GM10266 (cell line): ENCODE data around the gene ZFP57.
A peak's percentile ranks its signal among the peaks of the same experiment; 100 is the strongest.

Experiments
- DNase-seq: peaks from one replicate; pipeline ENCODE4 v3.0.0; 2012; ENCODE audit errors: extremely low spot score
- TF ChIP-seq, protein P1 (sequence below): IDR thresholded peaks from 2 replicates; pipeline ENCODE4 v1.5.1; 2012; ENCODE audit warnings: mild to moderate bottlenecking, low read depth; ENCODE audit not compliant: control insufficient read depth, insufficient read depth; ENCODE audit errors: missing control alignments

Gene ZFP57

DNA sequence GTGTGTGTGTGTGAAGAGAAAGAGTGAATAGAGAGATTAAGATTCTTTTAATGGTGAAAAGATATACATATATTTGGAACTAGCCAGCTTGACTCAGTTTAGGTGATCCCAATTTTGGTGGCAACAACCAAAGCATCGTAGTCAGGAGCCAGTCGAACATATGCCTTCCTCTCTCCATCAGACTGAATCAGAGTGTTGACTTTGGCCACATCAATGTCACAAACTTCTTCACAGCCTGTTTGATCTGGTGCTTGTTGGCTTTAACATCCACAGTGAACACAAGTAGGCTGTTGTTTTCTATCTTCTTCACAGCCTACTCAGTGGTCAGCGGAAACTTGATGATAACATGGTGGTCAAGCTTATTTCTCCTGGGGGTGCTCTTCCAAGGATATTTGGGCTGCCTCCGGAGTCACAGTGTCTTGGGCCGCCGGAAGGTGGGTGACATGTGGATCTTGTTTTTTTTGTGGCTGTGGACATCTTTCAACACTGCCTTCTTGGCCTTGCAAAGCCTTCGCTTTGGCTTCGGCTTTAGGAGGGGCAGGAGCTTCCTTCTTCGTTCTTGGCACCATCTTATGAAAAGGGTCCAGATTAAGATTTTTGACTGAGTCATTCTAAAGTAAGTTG, 45.7 kb upstream of the ZFP57 start:
- no peak for DNase-seq
- TF ChIP-seq, protein P1, sequence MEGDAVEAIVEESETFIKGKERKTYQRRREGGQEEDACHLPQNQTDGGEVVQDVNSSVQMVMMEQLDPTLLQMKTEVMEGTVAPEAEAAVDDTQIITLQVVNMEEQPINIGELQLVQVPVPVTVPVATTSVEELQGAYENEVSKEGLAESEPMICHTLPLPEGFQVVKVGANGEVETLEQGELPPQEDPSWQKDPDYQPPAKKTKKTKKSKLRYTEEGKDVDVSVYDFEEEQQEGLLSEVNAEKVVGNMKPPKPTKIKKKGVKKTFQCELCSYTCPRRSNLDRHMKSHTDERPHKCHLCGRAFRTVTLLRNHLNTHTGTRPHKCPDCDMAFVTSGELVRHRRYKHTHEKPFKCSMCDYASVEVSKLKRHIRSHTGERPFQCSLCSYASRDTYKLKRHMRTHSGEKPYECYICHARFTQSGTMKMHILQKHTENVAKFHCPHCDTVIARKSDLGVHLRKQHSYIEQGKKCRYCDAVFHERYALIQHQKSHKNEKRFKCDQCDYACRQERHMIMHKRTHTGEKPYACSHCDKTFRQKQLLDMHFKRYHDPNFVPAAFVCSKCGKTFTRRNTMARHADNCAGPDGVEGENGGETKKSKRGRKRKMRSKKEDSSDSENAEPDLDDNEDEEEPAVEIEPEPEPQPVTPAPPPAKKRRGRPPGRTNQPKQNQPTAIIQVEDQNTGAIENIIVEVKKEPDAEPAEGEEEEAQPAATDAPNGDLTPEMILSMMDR, result no peak

GRCh38 chr6:29726001-29726400, 45.0 kb upstream of the ZFP57 start:
- TF ChIP-seq, protein P1, result no peak
- DNase-seq, result no peak

DNA sequence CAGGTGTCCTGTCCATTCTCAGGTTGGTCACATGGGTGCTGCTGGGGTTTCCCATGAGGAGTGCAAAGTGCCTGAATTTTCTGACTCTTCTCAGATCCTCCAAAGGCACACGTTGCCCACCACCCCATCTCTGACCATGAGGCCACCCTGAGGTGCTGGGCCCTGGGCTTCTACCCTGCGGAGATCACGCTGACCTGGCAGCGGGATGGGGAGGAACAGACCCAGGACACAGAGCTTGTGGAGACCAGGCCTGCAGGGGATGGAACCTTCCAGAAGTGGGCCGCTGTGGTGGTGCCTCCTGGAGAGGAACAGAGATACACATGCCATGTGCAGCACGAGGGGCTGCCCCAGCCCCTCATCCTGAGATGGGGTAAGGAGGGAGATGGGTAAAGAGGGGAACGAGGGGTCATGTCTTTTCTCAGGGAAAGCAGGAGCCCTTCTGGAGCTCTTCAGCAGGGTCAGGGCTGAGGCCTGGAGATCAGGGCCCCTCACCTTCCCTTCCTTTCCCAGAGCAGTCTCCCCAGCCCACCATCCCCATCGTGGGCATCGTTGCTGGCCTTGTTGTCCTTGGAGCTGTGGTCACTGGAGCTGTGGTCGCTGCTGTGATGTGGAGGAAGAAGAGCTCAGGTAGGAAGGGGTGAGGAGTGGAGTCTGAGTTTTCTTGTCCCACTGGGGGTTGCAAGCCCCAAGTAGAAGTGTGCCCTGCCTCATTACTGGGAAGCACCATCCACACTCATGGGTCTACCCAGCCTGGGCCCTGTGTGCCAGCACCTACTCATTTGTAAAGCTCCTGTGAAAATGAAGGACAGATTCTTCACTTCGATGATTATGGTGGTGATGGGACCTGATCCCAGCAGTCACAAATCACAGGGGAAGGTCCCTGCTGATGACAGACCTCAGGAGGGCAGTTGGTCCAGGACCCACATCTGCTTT, 44.3 kb upstream of the ZFP57 start:
- TF ChIP-seq, protein P1, result no peak
- DNase-seq, result no peak

DNA sequence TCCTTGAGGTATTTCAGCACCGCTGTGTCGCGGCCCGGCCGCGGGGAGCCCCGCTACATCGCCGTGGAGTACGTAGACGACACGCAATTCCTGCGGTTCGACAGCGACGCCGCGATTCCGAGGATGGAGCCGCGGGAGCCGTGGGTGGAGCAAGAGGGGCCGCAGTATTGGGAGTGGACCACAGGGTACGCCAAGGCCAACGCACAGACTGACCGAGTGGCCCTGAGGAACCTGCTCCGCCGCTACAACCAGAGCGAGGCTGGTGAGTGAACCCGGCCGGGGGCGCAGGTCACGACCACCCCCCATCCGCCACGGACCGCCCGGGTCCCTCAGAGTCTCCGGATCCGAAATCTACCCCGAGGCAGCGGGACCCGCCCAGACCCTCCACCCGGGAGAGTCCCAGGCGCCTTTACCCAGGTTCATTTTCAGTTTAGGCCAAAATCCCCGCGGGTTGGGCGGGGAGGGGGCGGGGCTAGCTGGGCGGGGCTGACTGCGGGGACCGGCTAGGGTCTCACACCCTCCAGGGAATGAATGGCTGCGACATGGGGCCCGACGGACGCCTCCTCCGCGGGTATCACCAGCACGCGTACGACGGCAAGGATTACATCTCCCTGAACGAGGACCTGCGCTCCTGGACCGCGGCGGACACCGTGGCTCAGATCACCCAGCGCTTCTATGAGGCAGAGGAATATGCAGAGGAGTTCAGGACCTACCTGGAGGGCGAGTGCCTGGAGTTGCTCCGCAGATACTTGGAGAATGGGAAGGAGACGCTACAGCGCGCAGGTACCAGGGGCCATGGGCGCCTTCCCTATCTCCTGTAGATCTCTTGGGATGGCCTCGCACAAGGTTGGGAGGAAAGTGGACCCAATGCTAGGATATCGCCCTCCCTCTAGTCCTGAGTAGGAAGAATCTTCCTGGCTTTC, 43.0 kb upstream of the ZFP57 start:
- peak; percentile 76 for DNase-seq

DNA sequence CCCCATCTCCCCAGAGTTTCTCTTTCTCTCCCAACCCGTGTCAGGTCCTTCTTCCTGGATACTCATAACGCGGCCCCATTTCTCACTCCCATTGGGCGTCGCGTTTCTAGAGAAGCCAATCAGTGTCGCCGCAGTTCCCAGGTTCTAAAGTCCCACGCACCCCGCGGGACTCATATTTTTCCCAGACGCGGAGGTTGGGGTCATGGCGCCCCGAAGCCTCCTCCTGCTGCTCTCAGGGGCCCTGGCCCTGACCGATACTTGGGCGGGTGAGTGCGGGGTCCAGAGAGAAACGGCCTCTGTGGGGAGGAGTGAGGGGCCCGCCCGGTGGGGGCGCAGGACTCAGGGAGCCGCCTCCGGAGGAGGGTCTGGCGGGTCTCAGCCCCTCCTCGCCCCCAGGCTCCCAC, 42.3 kb upstream of the ZFP57 start, which contains the start of gene HLA-F:
HLA-F (plus strand) TSS at position 173 of the 404 bp plus-strand sequence; CDS start at position 203, 30 bp downstream.
- peak; percentile 89 for DNase-seq
- TF ChIP-seq, protein P1, result no peak

More for the DNA sequence above, 43.0 kb upstream of the ZFP57 start:
- TF ChIP-seq, protein P1, result no peak

DNA sequence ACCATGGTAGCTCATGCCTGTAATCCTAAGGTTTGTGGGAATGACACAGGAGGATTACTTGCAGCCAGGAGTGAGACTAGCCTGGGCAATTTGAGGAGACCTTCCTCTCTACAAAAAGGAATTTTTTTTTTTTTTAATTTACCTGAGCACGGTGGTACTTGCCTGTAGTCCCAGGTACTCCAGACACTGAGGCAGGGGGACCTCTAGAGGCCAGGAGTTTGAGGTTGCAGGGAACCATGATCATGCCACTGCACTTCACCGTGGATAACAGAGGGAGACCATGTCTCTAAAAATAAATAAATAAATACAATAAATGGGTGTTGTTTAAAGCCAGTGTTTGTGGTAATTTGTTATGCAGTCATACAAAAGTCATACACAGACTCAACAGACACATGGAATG, 39.9 kb upstream of the ZFP57 start:
- DNase-seq, result no peak
- TF ChIP-seq, protein P1, result peak; percentile 47
